Stimulated activated naive CD4-positive, alpha-beta T cell treated with Interleukin-2 at 50 U/mL for 16 hours (primary cell): ENCODE measurements around the gene TECTB.
"Not testable (repeated sequence)": the region's sequence is repeated elsewhere in the genome, so short reads cannot be mapped to it uniquely, and the experiment has no call there.

Source experiments
- DNase-seq: peaks from one replicate; lab custom pipeline; 2025; lab: John Stamatoyannopoulos, UW

Gene TECTB

GRCh38 chr10:112283100-112283499 lies at the start of gene TECTB:
Gene TECTB, plus strand, starts transcription at chr10:112283400. Its CDS starts 335 bp downstream, at chr10:112283735.
- DNase-seq: no peak

GRCh38 chr10:112235141-112235540 lies 48.1 kb upstream of the TECTB start:
- no peak for DNase-seq

- DNase-seq: no peak
Observed at GRCh38 chr10:112235920-112236319, 47.3 kb upstream of the TECTB start.

GRCh38 chr10:112236486-112236885 lies 46.7 kb upstream of the TECTB start:
- no peak for DNase-seq

GRCh38 chr10:112239347-112239746 lies 43.9 kb upstream of the TECTB start:
- DNase-seq: no peak

GRCh38 chr10:112240441-112240840 lies 42.8 kb upstream of the TECTB start:
- DNase-seq: no peak

- no peak for DNase-seq
Observed at GRCh38 chr10:112241651-112242341, 41.4 kb upstream of the TECTB start.

- DNase-seq: no peak
Observed at GRCh38 chr10:112242769-112243168, 40.4 kb upstream of the TECTB start.

- no peak for DNase-seq
Observed at GRCh38 chr10:112243713-112244112, 39.5 kb upstream of the TECTB start.

GRCh38 chr10:112244197-112244596 lies 39.0 kb upstream of the TECTB start:
- DNase-seq: no peak

GRCh38 chr10:112247791-112248190 lies 35.4 kb upstream of the TECTB start:
- no peak for DNase-seq

- DNase-seq: no peak
Observed at GRCh38 chr10:112248584-112249295, 34.5 kb upstream of the TECTB start.

GRCh38 chr10:112249722-112250121 lies 33.5 kb upstream of the TECTB start:
- DNase-seq: no peak

GRCh38 chr10:112250555-112250954 lies 32.6 kb upstream of the TECTB start:
- no peak for DNase-seq

GRCh38 chr10:112251238-112251637 lies 32.0 kb upstream of the TECTB start:
- DNase-seq: not testable (repeated sequence)

GRCh38 chr10:112258407-112258806 lies 24.8 kb upstream of the TECTB start:
- DNase-seq: no peak

- no peak for DNase-seq
Observed at GRCh38 chr10:112259688-112260087, 23.5 kb upstream of the TECTB start.

- DNase-seq: no peak
Observed at GRCh38 chr10:112260831-112261230, 22.4 kb upstream of the TECTB start.

GRCh38 chr10:112261281-112261822 lies 21.8 kb upstream of the TECTB start:
- DNase-seq: no peak

GRCh38 chr10:112262546-112262945 lies 20.7 kb upstream of the TECTB start:
- DNase-seq: no peak

GRCh38 chr10:112265745-112266144 lies 17.5 kb upstream of the TECTB start:
- DNase-seq: no peak

GRCh38 chr10:112269266-112269665 lies 13.9 kb upstream of the TECTB start:
- DNase-seq: no peak

- DNase-seq: no peak
Observed at GRCh38 chr10:112271982-112272381, 11.2 kb upstream of the TECTB start.
